Cardiac ventricle fibroblast (primary cell): ENCODE results near the gene FLII. TPM values are rescaled to one million over a fixed set of nuclear protein-coding genes. Genes with fewer than 3 reads are reported as not detected.

Experiments used
- total RNA-seq: library from RNA; depleted of rRNA; stranded (reverse); fragments of >200 nt; gene quantifications from 2 replicates; pipeline ENCODE4 v1.2.3, GENCODE V29; 2015

FLII gene
- 181 and 190 TPM in 2 replicates for total RNA-seq

GRCh38 chr17:18258356-18259038, at the start of gene FLII:
FLII (minus strand) TSS chr17:18258738; CDS start chr17:18258690, 48 bp downstream.

GRCh38 chr17:18260332-18261145, 2.0 kb upstream of the FLII start, which contains the start of gene MIEF2:
MIEF2 (plus strand) TSS chr17:18260662; CDS start chr17:18262721, 2,059 bp downstream.

DNA sequence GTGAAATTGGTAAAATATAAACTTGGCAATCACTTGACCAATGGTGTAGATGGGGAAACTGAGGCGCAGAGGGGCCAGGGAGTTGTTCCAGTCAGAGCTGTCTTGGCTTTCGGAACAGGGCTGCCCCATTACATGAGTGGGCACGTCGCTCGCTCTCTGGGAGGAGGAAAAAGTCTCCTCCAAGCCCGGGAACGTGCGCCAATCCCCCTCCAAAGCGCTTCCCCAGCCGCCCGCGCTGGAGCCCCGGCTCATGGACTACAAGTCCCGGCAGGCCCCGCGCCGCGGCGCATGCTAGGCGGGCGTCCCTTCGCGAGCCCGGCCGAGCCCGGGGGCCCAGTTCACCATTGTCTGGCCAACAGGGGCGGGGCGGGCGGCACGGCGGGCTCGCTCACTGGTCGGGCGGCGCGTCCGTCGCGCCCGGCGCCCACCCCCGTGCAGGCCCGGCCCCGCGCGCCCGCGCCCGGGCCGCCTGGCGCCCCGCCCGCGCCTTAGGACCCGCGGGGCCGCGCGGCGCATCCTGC, 33.4 kb downstream of the FLII start, which contains the start of gene LLGL1:
Gene LLGL1 (plus strand): TSS at position 515 of the 521 bp plus-strand sequence. CDS start 48 bp downstream, outside the sequence.

Other genes starting within 250 kb of the FLII start
- 8.9 and 22.7 TPM in 2 replicates for gene ATPAF2, start 219.6 kb downstream of the FLII start, total RNA-seq
- gene GID4, start 219.3 kb downstream of the FLII start, total RNA-seq, result 10.3 and 10.9 TPM in 2 replicates
- gene DRG2, start 170.8 kb downstream of the FLII start, total RNA-seq, result 30.1 and 32.1 TPM in 2 replicates
- gene MYO15A, start 150.0 kb downstream of the FLII start, total RNA-seq, result 2.0 and 3.1 TPM in 2 replicates
- gene ALKBH5, start 74.9 kb downstream of the FLII start, total RNA-seq, result 130 and 144 TPM in 2 replicates
- gene LLGL1, start 33.1 kb downstream of the FLII start, total RNA-seq, result 42.2 and 46.9 TPM in 2 replicates
- 13.4 and 13.6 TPM in 2 replicates for gene MIEF2, start 1.9 kb upstream of the FLII start, total RNA-seq
- gene TOP3A, start 56.3 kb upstream of the FLII start, total RNA-seq, result 29.0 and 30.6 TPM in 2 replicates
- 10.7 and 12.1 TPM in 2 replicates for gene SMCR8, start 56.6 kb upstream of the FLII start, total RNA-seq
- 7.3 and 8.3 TPM in 2 replicates for gene SHMT1, start 104.8 kb upstream of the FLII start, total RNA-seq
- not detected in 2 replicates for gene EVPLL, start 119.0 kb upstream of the FLII start, total RNA-seq
- not detected in 2 replicates for gene LGALS9C, start 218.1 kb upstream of the FLII start, total RNA-seq